Upper lobe of left lung (tissue), 4 donors: ENCODE results near the gene FOLR2.

ENCODE experiments used
- POLR2A ChIP-seq, 4 donors: fragments of 450-650 bp; IDR thresholded peaks; one replicate each; pipeline ENCODE4 v1.5.1; 2016 to 2017; ENCODE audit warnings: antibody characterized with exemption in 4 of 4, mild to moderate bottlenecking in 2 of 4
- TF ChIP-seq, protein P1 (sequence below), 6 experiments: fragments of 450-650 bp in 4 of 6; fragments of 200-600 bp in 2 of 6; sonication (generic) in 2 of 6; IDR thresholded peaks; one replicate each; pipeline ENCODE4 v1.5.1; 2016 to 2019; ENCODE audit warnings: antibody characterized with exemption in 6 of 6

DNA sequence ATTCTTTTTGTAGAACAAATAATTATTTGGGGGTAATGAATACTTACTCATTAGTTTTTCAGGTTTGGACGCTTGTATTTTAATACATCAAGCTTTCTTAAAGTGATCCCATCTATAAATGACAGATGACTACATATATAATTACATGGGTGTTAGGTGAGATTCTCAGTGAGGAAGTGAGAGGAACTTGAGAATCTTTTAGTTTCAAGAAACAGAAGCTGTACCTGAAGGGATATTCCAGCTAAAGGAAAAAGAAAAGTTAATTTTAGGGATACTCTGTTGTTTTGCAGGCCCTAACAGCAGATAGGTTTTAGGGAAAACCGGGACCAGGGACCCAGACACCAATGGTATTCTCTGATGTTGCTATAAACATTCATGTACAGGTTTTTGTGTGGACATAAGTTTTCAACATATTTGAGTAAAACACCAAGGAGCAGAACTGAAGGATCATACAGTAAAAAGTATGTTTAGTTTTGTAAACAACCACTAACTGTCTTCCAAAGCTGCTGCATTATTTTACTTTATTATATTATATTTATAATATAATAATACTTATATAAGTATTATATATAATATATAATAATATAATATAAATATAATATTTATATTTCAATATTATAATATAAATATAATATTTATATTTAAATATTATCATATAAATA, 51.5 kb downstream of the FOLR2 start:
- no peak for TF ChIP-seq POLR2A (IDR thresholded peaks at IDR 0.05)
- TF ChIP-seq, protein P1, sequence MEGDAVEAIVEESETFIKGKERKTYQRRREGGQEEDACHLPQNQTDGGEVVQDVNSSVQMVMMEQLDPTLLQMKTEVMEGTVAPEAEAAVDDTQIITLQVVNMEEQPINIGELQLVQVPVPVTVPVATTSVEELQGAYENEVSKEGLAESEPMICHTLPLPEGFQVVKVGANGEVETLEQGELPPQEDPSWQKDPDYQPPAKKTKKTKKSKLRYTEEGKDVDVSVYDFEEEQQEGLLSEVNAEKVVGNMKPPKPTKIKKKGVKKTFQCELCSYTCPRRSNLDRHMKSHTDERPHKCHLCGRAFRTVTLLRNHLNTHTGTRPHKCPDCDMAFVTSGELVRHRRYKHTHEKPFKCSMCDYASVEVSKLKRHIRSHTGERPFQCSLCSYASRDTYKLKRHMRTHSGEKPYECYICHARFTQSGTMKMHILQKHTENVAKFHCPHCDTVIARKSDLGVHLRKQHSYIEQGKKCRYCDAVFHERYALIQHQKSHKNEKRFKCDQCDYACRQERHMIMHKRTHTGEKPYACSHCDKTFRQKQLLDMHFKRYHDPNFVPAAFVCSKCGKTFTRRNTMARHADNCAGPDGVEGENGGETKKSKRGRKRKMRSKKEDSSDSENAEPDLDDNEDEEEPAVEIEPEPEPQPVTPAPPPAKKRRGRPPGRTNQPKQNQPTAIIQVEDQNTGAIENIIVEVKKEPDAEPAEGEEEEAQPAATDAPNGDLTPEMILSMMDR (IDR thresholded peaks at IDR 0.05): no peak
